ENCODE results near the gene ARHGAP5.

Gene ARHGAP5

DNA sequence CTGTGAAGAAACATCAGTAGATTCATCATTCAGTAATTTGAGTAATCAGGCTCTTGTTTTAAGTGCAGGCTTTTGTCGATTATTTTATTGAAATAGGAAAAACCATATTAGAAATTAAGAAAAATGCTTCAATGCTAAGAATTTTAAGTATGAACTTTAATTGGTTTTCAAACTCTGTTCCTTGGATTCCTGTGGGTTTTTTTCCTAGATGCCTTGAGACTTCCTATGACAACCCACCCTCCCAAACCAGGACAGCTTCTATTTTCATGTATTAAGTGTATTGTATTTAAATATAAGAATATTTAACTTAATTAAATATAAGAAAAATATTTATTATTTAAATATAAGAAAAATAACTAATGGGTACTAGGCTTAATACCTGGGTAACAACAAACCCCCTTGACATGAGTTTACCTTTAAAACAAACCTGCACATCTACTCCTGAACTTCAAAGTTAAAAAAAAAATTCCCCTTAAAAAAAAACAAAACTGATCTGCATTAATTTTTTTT lies 3.0 kb downstream of the ARHGAP5 start:
- H3K4me3 ChIP-seq (ENCODE audit: low read length) = peak overlapping the region; percentile 86
- no peak for DNase-seq (ENCODE audit: low read depth)
- TF ChIP-seq, protein P1, sequence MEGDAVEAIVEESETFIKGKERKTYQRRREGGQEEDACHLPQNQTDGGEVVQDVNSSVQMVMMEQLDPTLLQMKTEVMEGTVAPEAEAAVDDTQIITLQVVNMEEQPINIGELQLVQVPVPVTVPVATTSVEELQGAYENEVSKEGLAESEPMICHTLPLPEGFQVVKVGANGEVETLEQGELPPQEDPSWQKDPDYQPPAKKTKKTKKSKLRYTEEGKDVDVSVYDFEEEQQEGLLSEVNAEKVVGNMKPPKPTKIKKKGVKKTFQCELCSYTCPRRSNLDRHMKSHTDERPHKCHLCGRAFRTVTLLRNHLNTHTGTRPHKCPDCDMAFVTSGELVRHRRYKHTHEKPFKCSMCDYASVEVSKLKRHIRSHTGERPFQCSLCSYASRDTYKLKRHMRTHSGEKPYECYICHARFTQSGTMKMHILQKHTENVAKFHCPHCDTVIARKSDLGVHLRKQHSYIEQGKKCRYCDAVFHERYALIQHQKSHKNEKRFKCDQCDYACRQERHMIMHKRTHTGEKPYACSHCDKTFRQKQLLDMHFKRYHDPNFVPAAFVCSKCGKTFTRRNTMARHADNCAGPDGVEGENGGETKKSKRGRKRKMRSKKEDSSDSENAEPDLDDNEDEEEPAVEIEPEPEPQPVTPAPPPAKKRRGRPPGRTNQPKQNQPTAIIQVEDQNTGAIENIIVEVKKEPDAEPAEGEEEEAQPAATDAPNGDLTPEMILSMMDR (IDR thresholded peaks at IDR 0.05; ENCODE audit: insufficient read depth, low read depth, low read length, missing control alignments) = no peak

DNA sequence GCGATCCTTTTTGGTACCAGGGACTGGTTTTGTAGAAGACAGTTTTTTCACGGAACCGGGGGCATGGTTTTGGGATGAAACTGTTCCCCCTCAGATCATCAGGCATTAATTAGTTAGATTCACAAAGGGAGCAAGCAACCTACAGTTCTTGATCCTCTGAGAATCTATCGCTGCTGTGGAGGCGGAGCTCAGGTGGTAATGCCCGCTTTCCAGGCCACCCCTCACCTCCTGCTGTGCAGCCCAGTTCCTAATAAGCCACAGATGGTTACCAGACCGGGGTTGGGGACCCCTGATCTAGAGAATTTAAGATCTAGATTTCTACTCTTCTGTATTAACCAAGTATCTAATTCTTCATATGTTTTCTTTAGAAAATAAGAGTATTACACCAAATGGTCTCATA lies 4.8 kb downstream of the ARHGAP5 start:
- TF ChIP-seq, protein P1 (IDR thresholded peaks at IDR 0.05; ENCODE audit: insufficient read depth, low read depth, low read length, missing control alignments) = no peak
- no peak overlapping the region for H3K4me3 ChIP-seq (ENCODE audit: low read length)
- no peak for DNase-seq (ENCODE audit: low read depth)

DNA sequence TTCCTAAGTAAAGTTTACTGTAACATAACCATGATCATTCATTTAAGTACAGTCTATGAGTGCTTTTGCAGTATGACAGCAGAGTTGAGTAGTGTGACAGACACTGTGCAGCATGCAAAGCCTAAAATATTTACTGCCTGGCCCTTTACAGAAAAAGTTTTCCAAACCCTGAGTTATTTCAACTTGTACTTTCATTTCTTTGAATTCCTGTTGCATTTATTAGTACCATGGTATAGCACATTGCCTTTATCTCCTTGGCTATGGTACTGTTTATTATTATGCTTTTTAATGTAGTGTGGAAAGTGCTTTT lies 6.2 kb downstream of the ARHGAP5 start:
- TF ChIP-seq, protein P1 (IDR thresholded peaks at IDR 0.05; ENCODE audit: insufficient read depth, low read depth, low read length, missing control alignments) = no peak
- DNase-seq (ENCODE audit: low read depth) = no peak
- H3K4me3 ChIP-seq (ENCODE audit: low read length) = no peak overlapping the region

DNA sequence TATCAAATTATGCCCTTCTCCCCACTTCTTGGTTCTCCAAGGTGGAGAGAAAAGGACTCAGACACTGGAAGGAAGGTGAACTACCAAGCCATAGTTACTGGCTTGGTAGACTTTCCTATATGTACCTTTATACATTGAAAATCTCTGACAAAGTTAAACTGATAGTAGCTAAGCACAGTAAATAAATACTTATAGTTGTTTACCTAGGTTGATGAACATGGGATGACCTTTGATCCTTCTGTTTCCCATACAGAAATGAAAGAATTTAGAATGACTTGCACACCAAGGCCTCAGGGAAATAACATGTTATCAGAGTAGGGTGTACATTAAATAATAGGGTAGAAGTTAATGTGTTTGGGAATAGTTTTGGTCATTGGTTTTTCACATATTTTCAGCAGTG lies 6.7 kb downstream of the ARHGAP5 start:
- no peak overlapping the region for H3K4me3 ChIP-seq (ENCODE audit: low read length)
- TF ChIP-seq, protein P1 (IDR thresholded peaks at IDR 0.05; ENCODE audit: insufficient read depth, low read depth, low read length, missing control alignments) = no peak
- DNase-seq (ENCODE audit: low read depth) = no peak

DNA sequence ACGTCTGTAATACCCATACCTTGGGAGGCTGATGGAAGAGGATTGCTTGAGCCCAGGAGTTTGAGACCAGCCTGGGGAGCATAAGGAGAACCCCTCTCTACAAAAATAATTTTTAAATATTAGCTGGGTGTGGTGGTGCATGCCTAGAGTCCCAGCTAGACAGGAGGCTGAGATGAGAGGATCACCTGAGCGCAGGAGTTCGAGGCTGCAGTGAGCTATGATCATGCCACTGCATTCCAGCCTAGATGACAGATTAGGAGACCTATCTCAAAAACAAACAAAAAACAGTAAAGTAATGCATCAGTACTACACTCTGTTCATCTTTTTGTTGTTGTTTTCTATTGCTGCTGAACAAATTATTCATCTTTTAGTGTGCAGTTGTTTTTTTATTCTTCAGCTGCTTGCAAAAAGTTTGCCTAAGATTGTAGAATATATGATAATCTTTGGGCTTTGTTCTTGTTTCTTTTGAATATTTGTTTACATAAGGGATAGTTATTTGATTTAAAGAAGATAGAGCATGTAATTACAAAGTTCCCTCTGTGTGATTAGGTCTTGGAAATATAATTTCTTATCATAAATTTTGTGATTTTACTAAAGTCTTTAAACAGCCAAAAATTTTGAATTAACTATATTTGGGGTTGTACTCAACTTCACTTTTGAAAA lies 8.2 kb downstream of the ARHGAP5 start:
- TF ChIP-seq, protein P1 (IDR thresholded peaks at IDR 0.05; ENCODE audit: insufficient read depth, low read depth, low read length, missing control alignments) = no peak
- no peak for DNase-seq (ENCODE audit: low read depth)
- no peak overlapping the region for H3K4me3 ChIP-seq (ENCODE audit: low read length)

DNA sequence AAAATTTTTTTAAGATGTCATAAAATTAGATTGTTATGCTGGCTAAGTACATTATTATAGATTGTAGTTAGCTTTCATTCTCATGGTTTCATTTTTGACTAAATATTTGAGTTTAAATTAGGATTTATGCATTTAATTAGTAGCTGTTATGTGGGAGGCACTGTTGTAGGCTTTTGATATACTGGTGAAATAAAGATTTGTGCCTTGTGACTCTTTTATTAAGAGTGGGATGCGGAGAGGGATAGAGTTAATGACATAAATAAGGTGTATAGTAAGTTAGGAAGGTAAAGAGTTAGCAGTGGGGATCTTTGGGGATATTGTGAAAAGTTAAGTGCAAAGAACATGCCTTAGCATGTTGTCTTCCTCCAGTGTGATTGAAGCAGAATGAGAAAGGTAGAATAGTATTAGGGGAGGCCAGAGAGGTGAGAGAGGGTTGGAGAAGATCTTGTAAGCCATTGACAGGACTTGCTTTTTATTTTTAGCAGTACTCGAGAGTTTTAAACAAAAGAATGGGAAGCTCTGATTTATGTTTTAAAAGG lies 8.8 kb downstream of the ARHGAP5 start:
- TF ChIP-seq, protein P1 (IDR thresholded peaks at IDR 0.05; ENCODE audit: insufficient read depth, low read depth, low read length, missing control alignments) = no peak
- peak; percentile 51 for DNase-seq (ENCODE audit: low read depth)
- H3K4me3 ChIP-seq (ENCODE audit: low read length) = peak overlapping the region; percentile 18
